ENCODE results near the gene TBC1D16. TPM values are rescaled to one million over a fixed set of nuclear protein-coding genes. Genes with fewer than 3 reads are reported as not detected.

The TBC1D16 gene
- total RNA-seq, 1 donor from 2014 or later, result 197 TPM

DNA sequence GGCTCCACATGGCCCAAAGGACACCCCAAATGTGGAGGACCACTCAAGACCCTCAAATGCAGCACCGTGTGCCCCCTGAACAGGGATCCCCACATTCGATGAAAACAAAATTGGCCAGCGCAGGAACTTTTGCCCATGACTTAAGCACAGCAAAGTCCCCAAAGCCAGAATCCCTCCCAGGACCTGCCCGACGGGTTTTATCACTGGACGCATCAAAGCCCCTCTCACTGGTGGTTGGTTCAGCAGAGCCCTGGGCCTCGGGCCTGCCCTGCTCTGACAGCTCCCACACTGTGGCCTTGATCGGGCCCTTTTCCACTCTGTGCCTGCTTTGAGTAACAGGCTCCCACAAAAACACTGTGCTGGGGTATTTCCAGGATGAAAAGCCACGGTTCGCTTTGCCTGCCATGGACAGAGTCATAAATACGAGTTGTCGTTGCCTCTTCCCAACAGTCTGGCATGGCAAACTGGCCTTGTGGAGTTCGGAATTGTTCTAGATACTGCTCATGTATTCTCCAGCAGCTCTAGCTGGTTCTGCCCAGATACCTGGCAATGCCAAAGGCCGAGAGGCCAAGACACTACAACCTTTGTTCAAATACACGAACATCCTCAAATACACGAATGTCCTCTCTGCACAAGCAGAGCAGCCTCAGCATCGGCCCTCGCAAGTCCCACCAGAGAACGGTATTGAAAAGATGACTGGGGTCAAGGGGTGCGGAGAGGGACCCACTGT lies 46.4 kb downstream of the TBC1D16 start:
- peaks cover 10% of the 10 kb centered on the region for H3K27me3 Mint-ChIP-seq (ENCODE audit: unreplicated experiment)
- peaks cover 49% of the 10 kb centered on the region for H3K4me1 Mint-ChIP-seq (ENCODE audit: low read depth, unreplicated experiment)
- peaks cover 5% of the 10 kb centered on the region for H3K9me3 Mint-ChIP-seq (ENCODE audit: unreplicated experiment)
- no peak for DNase-seq
- no peak overlapping the region for H3K27ac Mint-ChIP-seq (ENCODE audit: unreplicated experiment)
- peaks cover 5% of the 10 kb centered on the region for H3K36me3 Mint-ChIP-seq (ENCODE audit: unreplicated experiment)
- no peak overlapping the region for H3K4me3 Mint-ChIP-seq (ENCODE audit: unreplicated experiment)
- TF ChIP-seq, protein P1, sequence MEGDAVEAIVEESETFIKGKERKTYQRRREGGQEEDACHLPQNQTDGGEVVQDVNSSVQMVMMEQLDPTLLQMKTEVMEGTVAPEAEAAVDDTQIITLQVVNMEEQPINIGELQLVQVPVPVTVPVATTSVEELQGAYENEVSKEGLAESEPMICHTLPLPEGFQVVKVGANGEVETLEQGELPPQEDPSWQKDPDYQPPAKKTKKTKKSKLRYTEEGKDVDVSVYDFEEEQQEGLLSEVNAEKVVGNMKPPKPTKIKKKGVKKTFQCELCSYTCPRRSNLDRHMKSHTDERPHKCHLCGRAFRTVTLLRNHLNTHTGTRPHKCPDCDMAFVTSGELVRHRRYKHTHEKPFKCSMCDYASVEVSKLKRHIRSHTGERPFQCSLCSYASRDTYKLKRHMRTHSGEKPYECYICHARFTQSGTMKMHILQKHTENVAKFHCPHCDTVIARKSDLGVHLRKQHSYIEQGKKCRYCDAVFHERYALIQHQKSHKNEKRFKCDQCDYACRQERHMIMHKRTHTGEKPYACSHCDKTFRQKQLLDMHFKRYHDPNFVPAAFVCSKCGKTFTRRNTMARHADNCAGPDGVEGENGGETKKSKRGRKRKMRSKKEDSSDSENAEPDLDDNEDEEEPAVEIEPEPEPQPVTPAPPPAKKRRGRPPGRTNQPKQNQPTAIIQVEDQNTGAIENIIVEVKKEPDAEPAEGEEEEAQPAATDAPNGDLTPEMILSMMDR (IDR thresholded peaks at IDR 0.05; ENCODE audit: partially characterized antibody, unreplicated experiment), result no peak

DNA sequence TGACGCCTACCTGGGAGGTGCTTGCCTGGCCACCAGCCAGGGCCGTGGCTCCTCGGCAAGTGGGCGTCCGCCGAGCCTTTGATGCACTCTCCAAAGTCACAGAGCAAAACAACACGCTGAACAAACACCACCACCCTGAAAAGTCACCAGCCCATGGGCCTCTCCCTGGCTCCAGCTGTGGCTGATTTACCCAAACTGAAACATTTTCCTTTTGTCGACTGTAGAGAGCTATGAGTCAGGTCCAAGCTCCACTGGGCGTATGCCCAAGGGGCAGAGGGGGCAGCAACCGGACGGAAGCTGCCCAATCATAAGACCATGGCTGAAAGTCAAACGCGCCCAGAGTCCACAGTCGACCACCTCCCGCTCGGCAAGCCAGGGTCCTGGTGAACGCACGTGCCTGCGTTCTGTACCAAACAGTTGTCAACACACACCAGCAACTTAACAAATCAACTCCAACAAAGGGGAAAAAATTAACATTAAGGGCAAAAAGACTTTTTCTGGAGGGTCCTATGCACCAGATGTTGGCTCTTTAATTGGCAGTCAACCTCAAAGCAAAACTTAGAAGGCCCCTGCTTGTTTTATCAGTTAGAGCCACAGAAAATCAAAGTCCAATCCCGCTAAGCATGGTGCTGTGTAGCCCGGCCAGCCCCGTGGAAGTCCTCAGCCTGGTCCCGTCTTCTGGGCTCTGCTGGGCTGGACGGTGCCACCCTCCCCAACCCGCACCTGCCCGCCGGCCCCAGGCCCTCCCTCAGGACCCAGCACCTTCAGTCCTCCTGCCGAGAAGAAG lies 47.3 kb downstream of the TBC1D16 start:
- H3K27me3 Mint-ChIP-seq (ENCODE audit: unreplicated experiment), result peaks cover 9% of the 10 kb centered on the region
- H3K27ac Mint-ChIP-seq (ENCODE audit: unreplicated experiment), result no peak overlapping the region
- H3K9me3 Mint-ChIP-seq (ENCODE audit: unreplicated experiment), result peaks cover 5% of the 10 kb centered on the region
- H3K4me3 Mint-ChIP-seq (ENCODE audit: unreplicated experiment), result no peak overlapping the region
- peaks cover 43% of the 10 kb centered on the region for H3K4me1 Mint-ChIP-seq (ENCODE audit: low read depth, unreplicated experiment)
- DNase-seq, result no peak
- TF ChIP-seq, protein P1 (IDR thresholded peaks at IDR 0.05; ENCODE audit: partially characterized antibody, unreplicated experiment), result no peak
- peaks cover 5% of the 10 kb centered on the region for H3K36me3 Mint-ChIP-seq (ENCODE audit: unreplicated experiment)

DNA sequence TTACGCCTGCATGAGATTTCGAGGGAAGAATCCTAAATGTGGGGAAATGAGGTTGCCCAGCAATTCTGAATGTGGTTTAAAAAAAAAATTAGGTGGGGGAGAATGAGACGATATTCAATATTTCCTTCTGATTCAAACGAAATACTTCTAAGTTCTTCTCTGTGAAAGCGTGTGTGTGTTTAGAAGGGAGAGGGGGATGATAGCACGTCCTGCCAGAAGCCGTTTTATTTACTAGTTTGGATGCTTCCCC lies 47.8 kb downstream of the TBC1D16 start:
- peaks cover 11% of the 10 kb centered on the region for H3K27me3 Mint-ChIP-seq (ENCODE audit: unreplicated experiment)
- H3K36me3 Mint-ChIP-seq (ENCODE audit: unreplicated experiment), result peaks cover 5% of the 10 kb centered on the region
- H3K27ac Mint-ChIP-seq (ENCODE audit: unreplicated experiment), result no peak overlapping the region
- H3K4me3 Mint-ChIP-seq (ENCODE audit: unreplicated experiment), result no peak overlapping the region
- no peak for DNase-seq
- peaks cover 7% of the 10 kb centered on the region for H3K9me3 Mint-ChIP-seq (ENCODE audit: unreplicated experiment)
- TF ChIP-seq, protein P1 (IDR thresholded peaks at IDR 0.05; ENCODE audit: partially characterized antibody, unreplicated experiment), result no peak
- H3K4me1 Mint-ChIP-seq (ENCODE audit: low read depth, unreplicated experiment), result peaks cover 38% of the 10 kb centered on the region

DNA sequence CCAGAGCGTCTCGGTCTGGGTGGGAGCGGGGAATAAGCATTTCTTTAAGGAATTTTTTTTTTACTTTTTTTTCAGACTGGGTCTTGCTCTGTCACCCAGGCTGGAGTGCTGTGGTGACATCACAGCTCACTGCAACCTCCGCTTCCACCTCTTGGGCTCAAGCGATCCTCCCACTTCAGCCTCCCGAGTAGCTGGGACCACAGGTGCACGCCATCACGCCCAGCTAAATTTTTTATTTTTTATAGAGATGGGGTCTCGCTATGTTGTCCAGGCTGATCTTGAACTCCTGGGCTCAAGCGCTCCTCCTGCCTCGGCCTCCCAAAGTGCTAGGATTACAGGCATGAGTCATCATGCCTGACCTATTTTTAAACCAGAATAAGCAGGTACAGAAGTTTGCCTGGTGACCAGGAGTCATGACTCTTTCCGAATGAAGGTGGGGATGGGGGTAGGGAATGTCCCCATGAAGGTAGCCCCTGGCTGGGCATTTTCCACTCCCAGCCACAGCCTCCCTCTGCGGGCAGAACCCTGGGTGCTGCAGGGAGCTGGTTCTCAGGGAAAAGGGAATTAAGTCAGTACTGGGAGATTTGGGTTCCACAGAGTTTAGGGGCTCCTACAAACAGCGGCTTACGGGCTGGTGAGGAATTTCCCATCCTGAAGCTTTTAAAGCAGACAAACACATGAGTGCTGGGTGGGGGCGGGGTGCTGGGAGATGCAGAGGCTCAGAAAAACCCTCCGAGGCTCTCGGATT lies 48.3 kb downstream of the TBC1D16 start:
- no peak overlapping the region for H3K4me3 Mint-ChIP-seq (ENCODE audit: unreplicated experiment)
- peaks cover 8% of the 10 kb centered on the region for H3K9me3 Mint-ChIP-seq (ENCODE audit: unreplicated experiment)
- no peak overlapping the region for H3K27ac Mint-ChIP-seq (ENCODE audit: unreplicated experiment)
- TF ChIP-seq, protein P1 (IDR thresholded peaks at IDR 0.05; ENCODE audit: partially characterized antibody, unreplicated experiment), result no peak
- H3K36me3 Mint-ChIP-seq (ENCODE audit: unreplicated experiment), result peaks cover 5% of the 10 kb centered on the region
- peaks cover 12% of the 10 kb centered on the region for H3K27me3 Mint-ChIP-seq (ENCODE audit: unreplicated experiment)
- DNase-seq, result no peak
- H3K4me1 Mint-ChIP-seq (ENCODE audit: low read depth, unreplicated experiment), result peaks cover 35% of the 10 kb centered on the region

All from glutamatergic neuron (in vitro differentiated cells).